OCI-LY3 (cell line): ENCODE results near the gene OLIG3.

Experiments used
- H2AFZ ChIP-seq: fragments of 200-600, 300-600 bp; shearing (Covaris generic); 2 replicates; pipeline ENCODE4 v1.6.0; 2014; ENCODE audit warnings: antibody characterized with exemption, low read depth, low read length
- H3K27ac ChIP-seq: fragments of 200-600, 300-600 bp; sonication (generic); 2 replicates; pipeline ENCODE4 v1.5.1; 2014; ENCODE audit warnings: mild to moderate bottlenecking, low read length, moderate library complexity, mixed read lengths
- H3K27me3 ChIP-seq: fragments of 200-600, 300-600 bp; sonication (generic); 2 replicates; pipeline ENCODE4 v1.6.1; 2014; ENCODE audit warnings: low read depth, low read length, mixed read lengths
- H3K36me3 ChIP-seq: fragments of 200-600, 300-600 bp; sonication (generic); replicated peaks from 2 replicates; pipeline ENCODE3; 2014; ENCODE audit warnings: low read depth, low read length, mixed read lengths
- H3K4me1 ChIP-seq: fragments of 300-600, 200-600 bp; sonication (generic); 2 replicates; pipeline ENCODE4 v1.6.1; 2014; ENCODE audit warnings: low read length, mixed read lengths
- H3K4me2 ChIP-seq: fragments of 200-600, 300-600 bp; sonication (generic); 2 replicates; pipeline ENCODE4 v1.6.1; 2014; ENCODE audit warnings: low read length, mixed read lengths
- H3K4me3 ChIP-seq: fragments of 300-600, 200-600 bp; sonication (generic); 2 replicates; pipeline ENCODE4 v1.5.1; 2014; ENCODE audit warnings: antibody characterized with exemption, mild to moderate bottlenecking, low read length, moderate library complexity
- H3K79me2 ChIP-seq: fragments of 300-600, 200-600 bp; shearing (Covaris generic); 2 replicates; pipeline ENCODE4 v1.6.1; 2014; ENCODE audit warnings: mild to moderate bottlenecking, low read length, mixed read lengths
- H3K9ac ChIP-seq: fragments of 300-600, 200-600 bp; shearing (Covaris generic); 2 replicates; pipeline ENCODE4 v1.6.0; 2014; ENCODE audit warnings: mild to moderate bottlenecking, low read length, moderate library complexity
- H3K9me3 ChIP-seq: fragments of 200-600, 300-600 bp; shearing (Covaris generic); 2 replicates; pipeline ENCODE4 v1.6.1; 2014; ENCODE audit warnings: low read length, mixed read lengths; ENCODE audit not compliant: insufficient read depth
- H4K20me1 ChIP-seq: fragments of 200-600, 300-600 bp; sonication (generic); 2 replicates; pipeline ENCODE4 v1.6.1; 2016; ENCODE audit warnings: low read length, mixed read lengths; ENCODE audit not compliant: insufficient read depth
- CTCF ChIP-seq: fragments of 200-600, 300-600 bp; sonication (generic); IDR thresholded peaks from 2 replicates; pipeline ENCODE4 v1.5.1; 2014; ENCODE audit warnings: antibody characterized with exemption, low read length, low read depth
- EZH2phosphoT487 ChIP-seq: fragments of 200-600 bp; shearing (Covaris generic); IDR thresholded peaks from 2 replicates; pipeline ENCODE4 v1.6.1; 2018; ENCODE audit warnings: antibody characterized with exemption, mixed run types, low read depth

The OLIG3 gene

GRCh38 chr6:137494281-137494987 lies at the start of gene OLIG3:
Gene OLIG3, minus strand, starts transcription at chr6:137494394. Its CDS starts 224 bp downstream, at chr6:137494170.
- Histone ChIP-seq H3K9ac (no peak within 1 kb of the TSS), H3K4me1 (no peaks in the 10 kb centered on the region), H4K20me1 (no peaks in the 10 kb centered on the region), H3K4me3 (no peak within 1 kb of the TSS), H3K27me3 (no peaks in the 10 kb centered on the region), H3K4me2 (no peak within 1 kb of the TSS), H3K36me3 (no peaks in the 10 kb centered on the region), H3K79me2 (no peaks in the 10 kb centered on the region), H3K9me3 (no peaks in the 10 kb centered on the region), H2AFZ (no peak within 1 kb of the TSS), H3K27ac (no peak within 1 kb of the TSS)
- TF ChIP-seq EZH2phosphoT487 = no peak

GRCh38 chr6:137543114-137543513 lies 48.9 kb upstream of the OLIG3 start:
- Histone ChIP-seq H3K4me1 (no peaks in the 10 kb centered on the region), H3K4me2 (no peak overlapping the region), H4K20me1 (no peaks in the 10 kb centered on the region), H3K36me3 (no peaks in the 10 kb centered on the region), H3K4me3 (no peak overlapping the region), H3K9ac (no peak overlapping the region), H3K27me3 (no peaks in the 10 kb centered on the region), H3K79me2 (no peaks in the 10 kb centered on the region), H2AFZ (no peak overlapping the region), H3K9me3 (no peaks in the 10 kb centered on the region), H3K27ac (no peak overlapping the region)
- TF ChIP-seq CTCF (no peak), EZH2phosphoT487 (no peak)

- no peaks in the 10 kb centered on the region for H3K79me2 ChIP-seq
- no peak overlapping the region for H3K27ac ChIP-seq
- no peaks in the 10 kb centered on the region for H3K4me1 ChIP-seq
- H2AFZ ChIP-seq = no peak overlapping the region
- H3K4me2 ChIP-seq = no peak overlapping the region
- no peak overlapping the region for H3K9ac ChIP-seq
- no peaks in the 10 kb centered on the region for H4K20me1 ChIP-seq
- no peaks in the 10 kb centered on the region for H3K9me3 ChIP-seq
- TF ChIP-seq CTCF = no peak
- no peak for TF ChIP-seq EZH2phosphoT487
- H3K36me3 ChIP-seq = no peaks in the 10 kb centered on the region
- H3K27me3 ChIP-seq = no peaks in the 10 kb centered on the region
- H3K4me3 ChIP-seq = no peak overlapping the region
These were observed 48.5 kb upstream of the OLIG3 start for GRCh38 chr6:137542713-137543112.

GRCh38 chr6:137541534-137542063 lies 47.4 kb upstream of the OLIG3 start:
- Histone ChIP-seq H3K27ac (no peak overlapping the region), H3K9me3 (no peaks in the 10 kb centered on the region), H2AFZ (no peak overlapping the region), H3K4me2 (no peak overlapping the region), H3K4me3 (no peak overlapping the region), H3K36me3 (no peaks in the 10 kb centered on the region), H4K20me1 (no peaks in the 10 kb centered on the region), H3K4me1 (no peaks in the 10 kb centered on the region), H3K79me2 (no peaks in the 10 kb centered on the region), H3K9ac (no peak overlapping the region), H3K27me3 (no peaks in the 10 kb centered on the region)
- no peak for TF ChIP-seq EZH2phosphoT487
- no peak for TF ChIP-seq CTCF
